Measurements from ENCODE around the gene MGST2.
"Not testable (repeated sequence)": the region's sequence is repeated elsewhere in the genome, so short reads cannot be mapped to it uniquely, and the experiment has no call there.

MGST2 gene

DNA sequence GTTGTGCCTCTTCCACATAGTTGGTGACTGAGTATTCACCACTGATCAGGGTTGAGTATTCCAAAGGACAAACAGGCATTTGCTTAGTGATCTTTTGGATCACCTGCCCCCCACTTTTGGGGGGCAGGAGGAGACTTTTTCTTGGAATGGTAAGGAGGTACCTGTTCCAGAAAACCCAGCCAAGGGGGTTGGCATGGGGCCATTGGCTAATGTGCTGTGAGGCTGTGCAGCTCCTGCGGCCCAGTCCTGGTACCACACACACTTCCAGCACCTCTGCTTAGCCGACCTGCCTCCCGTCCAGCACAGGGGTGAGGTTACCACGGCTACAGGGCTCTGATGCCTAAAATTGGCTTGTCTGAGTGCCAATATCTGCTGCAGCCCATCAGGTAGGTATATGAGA is 40.1 kb upstream of the MGST2 start:
- no peak for DNase-seq (ENCODE audit: low spot score)
- in situ Hi-C loops (cut with MboI; ENCODE audit: low pct_unique_long_range_greater_than_20kb, low sequenced_read_pairs, unreplicated experiment) = no loop called here
- TF ChIP-seq, protein P1, sequence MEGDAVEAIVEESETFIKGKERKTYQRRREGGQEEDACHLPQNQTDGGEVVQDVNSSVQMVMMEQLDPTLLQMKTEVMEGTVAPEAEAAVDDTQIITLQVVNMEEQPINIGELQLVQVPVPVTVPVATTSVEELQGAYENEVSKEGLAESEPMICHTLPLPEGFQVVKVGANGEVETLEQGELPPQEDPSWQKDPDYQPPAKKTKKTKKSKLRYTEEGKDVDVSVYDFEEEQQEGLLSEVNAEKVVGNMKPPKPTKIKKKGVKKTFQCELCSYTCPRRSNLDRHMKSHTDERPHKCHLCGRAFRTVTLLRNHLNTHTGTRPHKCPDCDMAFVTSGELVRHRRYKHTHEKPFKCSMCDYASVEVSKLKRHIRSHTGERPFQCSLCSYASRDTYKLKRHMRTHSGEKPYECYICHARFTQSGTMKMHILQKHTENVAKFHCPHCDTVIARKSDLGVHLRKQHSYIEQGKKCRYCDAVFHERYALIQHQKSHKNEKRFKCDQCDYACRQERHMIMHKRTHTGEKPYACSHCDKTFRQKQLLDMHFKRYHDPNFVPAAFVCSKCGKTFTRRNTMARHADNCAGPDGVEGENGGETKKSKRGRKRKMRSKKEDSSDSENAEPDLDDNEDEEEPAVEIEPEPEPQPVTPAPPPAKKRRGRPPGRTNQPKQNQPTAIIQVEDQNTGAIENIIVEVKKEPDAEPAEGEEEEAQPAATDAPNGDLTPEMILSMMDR (IDR thresholded peaks at IDR 0.05; ENCODE audit: extremely low read depth, insufficient read depth, missing control alignments) = no peak

DNA sequence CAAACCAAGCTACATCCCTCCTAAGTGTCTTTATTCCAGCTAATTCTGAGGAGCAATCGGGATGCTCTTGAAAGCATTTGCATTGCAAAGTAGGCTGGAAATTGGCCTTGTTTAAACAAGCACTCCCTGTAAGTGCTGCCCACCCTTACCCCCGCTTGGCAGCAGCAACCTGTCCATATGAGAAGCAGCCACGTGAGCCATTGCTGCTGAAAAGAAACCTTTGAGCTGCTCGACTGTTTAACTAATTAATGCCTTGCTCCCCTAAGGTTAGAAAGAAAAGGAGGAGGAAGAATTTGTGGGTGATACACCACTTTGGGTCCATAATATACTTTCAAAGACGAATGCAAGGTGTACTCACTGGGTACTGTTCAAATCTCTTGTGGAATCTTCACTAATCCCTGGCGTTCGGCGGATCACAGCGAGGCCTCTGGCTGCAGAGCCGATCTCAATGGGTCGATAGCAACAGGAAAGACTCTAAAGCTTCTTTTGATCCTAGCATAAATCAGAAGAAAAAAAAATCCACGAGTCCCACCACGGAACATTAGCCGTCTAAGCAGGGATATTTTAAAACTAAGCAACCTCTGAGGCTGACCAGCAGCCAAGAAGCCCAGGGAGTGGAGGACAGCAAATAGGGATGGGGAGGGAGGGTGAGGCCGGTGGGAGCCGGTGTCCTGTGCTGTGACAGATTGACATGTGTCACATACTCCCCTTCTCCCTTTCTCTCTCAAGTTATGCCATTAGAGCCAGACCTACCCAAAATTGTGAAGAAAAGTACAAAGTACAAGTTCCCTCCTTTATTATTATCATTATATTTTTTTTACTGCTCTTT is 37.2 kb upstream of the MGST2 start:
- in situ Hi-C loops (cut with MboI; ENCODE audit: low pct_unique_long_range_greater_than_20kb, low sequenced_read_pairs, unreplicated experiment) = no loop called here
- DNase-seq (ENCODE audit: low spot score) = no peak
- TF ChIP-seq, protein P1 (IDR thresholded peaks at IDR 0.05; ENCODE audit: extremely low read depth, insufficient read depth, missing control alignments) = no peak

GRCh38 chr4:139629436-139630125 is 36.0 kb upstream of the MGST2 start:
- in situ Hi-C loops (cut with MboI; ENCODE audit: low pct_unique_long_range_greater_than_20kb, low sequenced_read_pairs, unreplicated experiment) = no loop called here
- DNase-seq (ENCODE audit: low spot score) = no peak
- TF ChIP-seq, protein P1 (IDR thresholded peaks at IDR 0.05; ENCODE audit: extremely low read depth, insufficient read depth, missing control alignments) = no peak

DNA sequence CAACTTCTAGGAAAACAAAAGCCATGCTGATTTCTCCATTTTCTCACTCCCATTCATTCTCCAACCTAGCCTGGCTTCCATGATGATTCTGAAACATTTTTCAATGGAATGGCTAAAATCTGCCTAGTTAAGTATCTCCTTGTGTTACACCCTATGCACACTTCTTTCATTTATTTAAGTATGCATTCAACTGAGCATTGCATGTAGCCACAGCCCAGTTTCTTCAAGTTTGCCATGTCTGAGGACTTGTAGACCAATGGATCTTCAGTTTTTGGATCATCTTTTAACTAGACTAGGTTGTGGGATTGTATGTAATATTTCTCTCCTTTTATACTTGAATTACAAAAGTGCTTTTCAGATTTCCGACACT is 35.5 kb upstream of the MGST2 start:
- TF ChIP-seq, protein P1 (IDR thresholded peaks at IDR 0.05; ENCODE audit: extremely low read depth, insufficient read depth, missing control alignments) = no peak
- no peak for DNase-seq (ENCODE audit: low spot score)
- in situ Hi-C loops (cut with MboI; ENCODE audit: low pct_unique_long_range_greater_than_20kb, low sequenced_read_pairs, unreplicated experiment) = no loop called here

GRCh38 chr4:139630991-139631390 is 34.6 kb upstream of the MGST2 start:
- TF ChIP-seq, protein P1 (IDR thresholded peaks at IDR 0.05; ENCODE audit: extremely low read depth, insufficient read depth, missing control alignments) = no peak
- in situ Hi-C loops (cut with MboI; ENCODE audit: low pct_unique_long_range_greater_than_20kb, low sequenced_read_pairs, unreplicated experiment) = no loop called here
- no peak for DNase-seq (ENCODE audit: low spot score)

DNA sequence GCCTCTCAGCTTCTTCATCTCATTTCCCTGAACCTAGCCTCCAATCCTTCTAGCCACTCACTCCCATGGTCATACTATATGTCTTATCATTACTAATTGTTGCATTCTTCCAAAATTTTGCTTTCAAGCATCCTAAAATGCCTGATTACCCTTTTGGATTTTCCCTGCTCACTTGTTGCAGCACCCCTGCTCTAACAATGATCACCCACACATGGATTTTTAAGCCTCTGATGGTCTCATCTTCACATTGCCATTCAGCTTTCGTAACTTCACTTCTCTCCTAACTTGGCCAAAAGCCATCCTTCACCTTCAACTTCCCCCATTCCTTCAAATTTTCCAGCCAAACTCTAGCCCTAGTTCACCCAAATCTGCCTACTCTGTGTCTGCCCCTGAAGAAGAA is 33.8 kb upstream of the MGST2 start:
- DNase-seq (ENCODE audit: low spot score) = no peak
- in situ Hi-C loops (cut with MboI; ENCODE audit: low pct_unique_long_range_greater_than_20kb, low sequenced_read_pairs, unreplicated experiment) = no loop called here

GRCh38 chr4:139632739-139633138 is 32.9 kb upstream of the MGST2 start:
- in situ Hi-C loops (cut with MboI; ENCODE audit: low pct_unique_long_range_greater_than_20kb, low sequenced_read_pairs, unreplicated experiment); DNase-seq (ENCODE audit: low spot score): not testable (repeated sequence)

More for the DNA sequence above, 33.8 kb upstream of the MGST2 start:
- TF ChIP-seq, protein P1 (IDR thresholded peaks at IDR 0.05; ENCODE audit: extremely low read depth, insufficient read depth, missing control alignments) = no peak
